Sigmoid colon (tissue), 7 donors: ENCODE results near the gene MTMR6. TPM values are rescaled to one million over a fixed set of nuclear protein-coding genes. Genes with fewer than 3 reads are reported as not detected.

Source experiments
- DNase-seq: peaks from one replicate; pipeline ENCODE4 v3.0.0-alpha.2; 2019
- H3K27ac ChIP-seq, 4 donors: fragments of 200-600 bp; sonication (generic); one replicate each; pipeline ENCODE4 v1.5.1; 2016 to 2019; ENCODE audit warnings: mild to moderate bottlenecking in 1 of 4
- H3K27me3 ChIP-seq, 3 donors: fragments of 200-600 bp; sonication (generic); one replicate each; pipeline ENCODE4 v1.5.1; 2019; ENCODE audit warnings: mild to moderate bottlenecking in 1 of 3
- H3K36me3 ChIP-seq, 4 donors: fragments of 200-600 bp; sonication (generic); one replicate each; pipeline ENCODE4 v1.5.1; 2016 to 2019
- H3K4me1 ChIP-seq, 4 donors: fragments of 200-600 bp; sonication (generic); one replicate each; pipeline ENCODE4 v1.5.1; 2017 to 2019
- H3K4me3 ChIP-seq, 4 donors: fragments of 200-600 bp; sonication (generic); one replicate each; pipeline ENCODE4 v1.5.1; 2017 to 2019; ENCODE audit warnings: mild to moderate bottlenecking in 2 of 4, moderate library complexity in 1 of 4
- H3K9me3 ChIP-seq, 4 donors: fragments of 200-600 bp in 3 of 4; sonication (generic) in 3 of 4; one replicate each; pipeline versions ENCODE4 v1.5.1 to v1.6.1; 2013 to 2019
- EP300 ChIP-seq, 4 donors: sonication (generic); formaldehyde crosslinking; IDR thresholded peaks; one replicate each; pipeline ENCODE4 v1.6.1; 2017; ENCODE audit warnings: antibody characterized with exemption in 4 of 4
- POLR2A ChIP-seq, 2 donors: fragments of 450-650 bp; IDR thresholded peaks; one replicate each; pipeline ENCODE4 v1.6.1; 2016; ENCODE audit warnings: antibody characterized with exemption in 2 of 2, mild to moderate bottlenecking in 2 of 2, moderate library complexity in 2 of 2
- POLR2AphosphoS5 ChIP-seq, 4 donors: sonication (generic); formaldehyde crosslinking; IDR thresholded peaks; one replicate each; pipeline ENCODE4 v1.6.1; 2017; ENCODE audit warnings: antibody characterized with exemption in 4 of 4
- WGBS, 2 donors: extraction: QIAGEN DNeasy Blood & Tissue Kit; methylation state at CpG; one replicate each; pipeline ENCODE4 v1.1.7; 2013; 5-methylcytosine and 5-hydroxymethylcytosine counted together
- intact Hi-C: fragments of 100-400 bp; cut with DNase I; formaldehyde crosslinking; loops from one replicate; pipeline ENCODE4 v1.15.1; 2023
- polyA plus RNA-seq, 3 donors: library from polyadenylated mRNA; stranded (reverse); fragments of 200-250 nt; gene quantifications; one replicate each; pipeline ENCODE4 v1.2.3, GENCODE V29; 2013
- total RNA-seq, 4 donors: library from RNA; depleted of rRNA; stranded (reverse); fragments of >200 nt; gene quantifications; one replicate each; pipeline ENCODE4 v1.1.0, GENCODE V29; 2016
- TF ChIP-seq, protein P1 (sequence below), 4 experiments: fragments of 450-650 bp in 3 of 4; fragments of 200-600 bp in 1 of 4; IDR thresholded peaks; one replicate each; pipeline ENCODE4 v1.5.1; 2016 to 2019; ENCODE audit warnings: antibody characterized with exemption in 4 of 4, mild to moderate bottlenecking in 3 of 4, moderate library complexity in 2 of 4
- donor health status: healthy with polysubstance abuse.
- donor health status: Bipolar disorder and iron deficiency.
- donor health status: healthy.

The MTMR6 gene
- total RNA-seq (10 to 100 TPM; 21.6 to 33.1 (median 29.9) TPM), polyA plus RNA-seq (10 to 100 TPM in 2 of 3 donors, 1 to 10 TPM in 1; 8.9 to 10.4 (median 10.2) TPM)

DNA sequence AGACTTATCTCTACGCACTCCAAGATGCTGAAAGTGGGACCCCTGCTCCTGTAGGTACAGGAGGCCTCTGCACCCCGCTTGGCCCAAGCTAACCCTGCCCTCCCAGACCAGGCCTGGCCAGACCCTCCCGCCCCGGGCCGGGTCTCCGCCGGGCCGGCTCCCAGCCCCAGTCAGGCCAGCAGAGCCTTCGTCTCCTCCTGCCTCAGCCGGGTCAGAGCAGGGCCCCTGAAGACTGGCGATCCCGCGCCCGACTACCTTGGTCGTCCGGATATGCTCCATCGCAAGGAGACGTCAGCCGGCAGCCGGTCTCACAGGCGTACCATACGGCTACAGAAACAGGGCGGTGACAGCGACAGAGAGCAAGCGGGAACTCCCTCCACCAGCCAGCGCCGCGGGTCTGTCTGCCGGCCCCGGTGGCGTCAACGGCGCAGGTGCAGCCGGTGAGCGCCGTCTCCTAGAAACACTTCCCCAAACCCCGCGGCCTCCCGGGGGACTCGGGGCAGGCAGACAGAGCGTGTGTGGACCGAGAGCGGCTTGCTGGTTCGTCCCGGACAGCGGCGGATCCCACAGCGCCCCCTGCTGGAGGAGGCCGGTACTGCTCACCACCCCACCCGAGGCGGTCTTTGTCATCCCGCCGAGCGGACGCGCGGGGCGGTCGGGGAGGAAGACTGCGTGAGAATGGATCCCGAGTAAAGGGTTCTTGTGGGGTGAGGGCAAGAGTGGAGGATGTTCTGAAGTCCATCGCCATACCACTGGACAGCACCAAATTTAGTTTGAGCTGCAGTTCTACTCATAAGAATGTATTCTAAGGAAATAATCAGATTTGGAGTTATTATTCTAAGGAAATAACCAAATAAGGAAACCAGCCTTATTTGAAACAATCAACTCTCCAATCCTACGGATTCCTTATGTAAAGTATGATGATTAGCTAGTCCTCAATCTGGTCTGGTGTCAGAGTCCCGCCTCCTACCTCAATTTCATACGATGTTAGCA is at the start of gene MTMR6:
Gene MTMR6 (minus strand): TSS at position 520 of the 993 bp plus-strand sequence. CDS start 241 bp downstream, at position 279.
- Histone ChIP-seq H3K4me3 (peak within 1 kb of the TSS; percentile 86 to 94 (median 89)), H3K27me3 (no peaks in the 10 kb centered on the region), H3K27ac (peak within 1 kb of the TSS; percentile 80 to 93 (median 90)), H3K36me3 (no peaks in the 10 kb centered on the region), H3K9me3 (no peaks in the 10 kb centered on the region), H3K4me1 (peaks cover 0 to 30% (median 18%) of the 10 kb centered on the region in 4 donors)
- TF ChIP-seq, protein P1, sequence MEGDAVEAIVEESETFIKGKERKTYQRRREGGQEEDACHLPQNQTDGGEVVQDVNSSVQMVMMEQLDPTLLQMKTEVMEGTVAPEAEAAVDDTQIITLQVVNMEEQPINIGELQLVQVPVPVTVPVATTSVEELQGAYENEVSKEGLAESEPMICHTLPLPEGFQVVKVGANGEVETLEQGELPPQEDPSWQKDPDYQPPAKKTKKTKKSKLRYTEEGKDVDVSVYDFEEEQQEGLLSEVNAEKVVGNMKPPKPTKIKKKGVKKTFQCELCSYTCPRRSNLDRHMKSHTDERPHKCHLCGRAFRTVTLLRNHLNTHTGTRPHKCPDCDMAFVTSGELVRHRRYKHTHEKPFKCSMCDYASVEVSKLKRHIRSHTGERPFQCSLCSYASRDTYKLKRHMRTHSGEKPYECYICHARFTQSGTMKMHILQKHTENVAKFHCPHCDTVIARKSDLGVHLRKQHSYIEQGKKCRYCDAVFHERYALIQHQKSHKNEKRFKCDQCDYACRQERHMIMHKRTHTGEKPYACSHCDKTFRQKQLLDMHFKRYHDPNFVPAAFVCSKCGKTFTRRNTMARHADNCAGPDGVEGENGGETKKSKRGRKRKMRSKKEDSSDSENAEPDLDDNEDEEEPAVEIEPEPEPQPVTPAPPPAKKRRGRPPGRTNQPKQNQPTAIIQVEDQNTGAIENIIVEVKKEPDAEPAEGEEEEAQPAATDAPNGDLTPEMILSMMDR (IDR thresholded peaks at IDR 0.05): peak; percentile 98 to 100 (median 99)
- TF ChIP-seq POLR2A (IDR thresholded peaks at IDR 0.05): peak; percentile 34 to 55
- TF ChIP-seq POLR2AphosphoS5 (IDR thresholded peaks at IDR 0.05): peak; percentile 65 to 88 (median 81)
- no peak for TF ChIP-seq EP300 (IDR thresholded peaks at IDR 0.05)
- peak; percentile 95 for DNase-seq
- intact Hi-C loops: loop anchor here (2.0 kb wide), 1 partner anchor 14 kb away; the partner anchor contains the start of gene NUP58
- 1 to 2% methylated on average over 65 of the region's 65 CpGs for whole genome bisulfite sequencing, 2 donors

DNA sequence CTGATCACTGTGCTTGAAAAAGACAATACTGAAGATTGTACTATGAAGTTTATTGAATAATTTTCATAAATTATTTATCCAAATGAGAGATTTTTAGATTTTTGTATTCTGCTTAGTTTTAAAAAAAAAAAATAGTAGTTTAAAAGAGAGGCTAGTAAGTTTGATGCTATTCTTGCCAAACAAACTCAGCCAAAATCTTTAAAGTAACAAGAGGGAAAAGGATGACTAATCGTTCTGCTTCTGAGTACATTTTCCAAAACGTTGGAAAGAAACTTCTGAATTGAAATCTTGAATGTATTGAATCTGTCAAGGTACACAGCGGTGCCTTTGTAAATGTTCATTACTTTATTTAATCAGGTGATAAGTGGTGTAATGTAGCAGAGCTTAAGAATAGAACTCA is 48.6 kb upstream of the MTMR6 start:
- Histone ChIP-seq H3K36me3 (peaks cover 0 to 86% (median 10%) of the 10 kb centered on the region in 4 donors), H3K27ac (no peak overlapping the region), H3K4me1 (no peaks in the 10 kb centered on the region), H3K4me3 (no peak overlapping the region), H3K9me3 (no peaks in the 10 kb centered on the region), H3K27me3 (no peaks in the 10 kb centered on the region)
- 68 to 73% methylated on average over 3 of the region's 3 CpGs for WGBS, 2 donors
- no peak for DNase-seq
- TF ChIP-seq EP300 (IDR thresholded peaks at IDR 0.05) (no peak), POLR2AphosphoS5 (IDR thresholded peaks at IDR 0.05) (no peak), POLR2A (IDR thresholded peaks at IDR 0.05) (no peak)
- TF ChIP-seq, protein P1 (IDR thresholded peaks at IDR 0.05): no peak
- intact Hi-C loops: no loop called here

DNA sequence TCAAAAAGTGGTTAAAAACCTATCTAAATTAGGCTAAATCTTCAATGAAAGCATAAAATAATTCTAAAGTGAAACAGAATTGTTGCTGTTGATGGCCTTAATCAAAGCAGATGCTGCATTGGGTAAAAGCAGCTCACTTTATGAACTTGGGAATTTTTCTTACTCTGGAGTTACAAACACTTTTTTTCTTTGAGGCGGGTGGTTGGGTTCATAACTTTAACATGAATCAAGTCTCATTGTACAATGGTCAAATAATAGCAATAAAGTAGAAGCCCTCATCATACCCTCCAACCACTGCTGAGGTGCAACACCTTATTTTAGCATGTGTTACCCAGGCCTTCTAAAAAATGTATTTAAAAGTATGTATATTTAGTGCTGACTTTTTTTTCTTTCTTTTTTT is 43.3 kb upstream of the MTMR6 start:
- Histone ChIP-seq H3K9me3 (no peaks in the 10 kb centered on the region), H3K27ac (no peak overlapping the region), H3K27me3 (no peaks in the 10 kb centered on the region), H3K4me3 (no peak overlapping the region), H3K36me3 (peaks cover 5 to 98% (median 23%) of the 10 kb centered on the region in 4 donors), H3K4me1 (no peaks in the 10 kb centered on the region)
- 90 to 96% methylated on average over 1 of the region's 1 CpG for WGBS, 2 donors
- intact Hi-C loops: no loop called here
- DNase-seq: no peak
- TF ChIP-seq, protein P1 (IDR thresholded peaks at IDR 0.05): no peak
- TF ChIP-seq POLR2AphosphoS5 (IDR thresholded peaks at IDR 0.05) (no peak), POLR2A (IDR thresholded peaks at IDR 0.05) (no peak), EP300 (IDR thresholded peaks at IDR 0.05) (no peak)

- 98% methylated on average over 4 of the region's 4 CpGs for WGBS, 2 donors
- H3K36me3 ChIP-seq: peaks cover 12 to 97% (median 28%) of the 10 kb centered on the region in 4 donors
- no peak overlapping the region for H3K4me3 ChIP-seq
- intact Hi-C loops: loop anchor here (10.0 kb wide), 1 partner anchor 65 kb away; no protein-coding TSS in a partner anchor
- H3K4me1 ChIP-seq: no peaks in the 10 kb centered on the region
- H3K27me3 ChIP-seq: no peaks in the 10 kb centered on the region
- no peak for DNase-seq
- H3K27ac ChIP-seq: no peak overlapping the region
- TF ChIP-seq, protein P1 (IDR thresholded peaks at IDR 0.05): no peak
- H3K9me3 ChIP-seq: no peaks in the 10 kb centered on the region
Observed at GRCh38 chr13:25329706-25330105, 42.4 kb upstream of the MTMR6 start.
